K562 (cell line): ENCODE results near the gene CPNE8. TPM values are rescaled to one million over a fixed set of nuclear protein-coding genes. Genes with fewer than 3 reads are reported as not detected.

Experiments
- ATAC-seq: fragments of 200-7000 bp; cut with Tn5 transposase; 3 replicates; pipeline ENCODE4 v1.9.1; 2020; ENCODE audit warnings: moderate library complexity
- BruUV-seq: library from RNA; stranded (reverse); fragments of 400-500 nt; replicated peaks from 2 replicates; lab custom pipeline; 2021; lab: Mats Ljungman, UMichigan
- CTCF ChIA-PET: fragments of 300-600 bp; formaldehyde crosslinking; extraction: SDS; loops from one replicate; lab custom pipeline; 2021; ENCODE audit warnings: low intra/inter-chr PET ratio; lab: Yijun Ruan, JAX
- POLR2A ChIA-PET: fragments of 300-600, 350-650 bp; sonication (Branson Sonifier 250); formaldehyde crosslinking; extraction: SDS; loops from one replicate; lab custom pipeline; 2021; ENCODE audit warnings: antibody characterized with exemption, inconsistent platforms; lab: Yijun Ruan, JAX
- DNase-seq, 4 experiments: peaks; one replicate each; pipeline versions ENCODE4 v3.0.0 to v3.0.0-alpha.2; 2011 to 2018; ENCODE audit warnings: low spot score in 3 of 4, mixed read lengths in 3 of 4; ENCODE audit errors: extremely low read depth in 1 of 4
- FAIRE-seq: peaks from 2 replicates; lab custom pipeline; 2011; peaks lifted over from hg19 to GRCh38; lab: Jason Lieb, UNC
- H2AFZ ChIP-seq: 2 replicates; pipeline ENCODE4 v1.6.0; 2011; ENCODE audit warnings: low read depth, low read length, control low read depth, inconsistent platforms
- H3K27ac ChIP-seq: fragments of 200-600 bp; 3 replicates; pipeline ENCODE4 v1.8.0; 2011; ENCODE audit warnings: low read depth, mild to moderate bottlenecking, control low read depth, inconsistent platforms, low read length, moderate library complexity, mixed read lengths; ENCODE audit errors: extremely low read depth
- H3K27me3 ChIP-seq, 2 experiments: fragments of 300-600 bp in 1 of 2; 2 replicates in 1 of 2; 3 replicates in 1 of 2; pipeline versions ENCODE4 v1.6.0 to v1.8.0; 2011; ENCODE audit warnings: inconsistent platforms in 2 of 2, low read length in 2 of 2, mild to moderate bottlenecking in 1 of 2, mixed read lengths in 1 of 2, moderate library complexity in 1 of 2; ENCODE audit not compliant: control insufficient read depth in 2 of 2, insufficient read depth in 2 of 2
- H3K36me3 ChIP-seq: fragments of 300-600 bp; 3 replicates; pipeline ENCODE4 v1.8.0; 2011; ENCODE audit warnings: mild to moderate bottlenecking, low read length, inconsistent platforms; ENCODE audit not compliant: control insufficient read depth, insufficient read depth
- H3K4me1 ChIP-seq, 2 experiments: fragments of 200-600 bp in 1 of 2; replicated peaks in 1 of 2; 2 replicates in 1 of 2; 3 replicates in 1 of 2; pipeline versions ENCODE4 v1.5.1 to v1.8.0; 2011; ENCODE audit warnings: inconsistent platforms in 2 of 2, low read length in 2 of 2, mild to moderate bottlenecking in 1 of 2, mixed read lengths in 1 of 2, moderate library complexity in 1 of 2; ENCODE audit not compliant: control insufficient read depth in 2 of 2, insufficient read depth in 2 of 2
- H3K4me2 ChIP-seq: 2 replicates; pipeline ENCODE4 v1.6.1; 2011; ENCODE audit warnings: low read length, control low read depth, inconsistent platforms, mixed read lengths; ENCODE audit not compliant: insufficient read depth
- H3K4me3 ChIP-seq: fragments of 200-600 bp; sonication (generic), shearing (Covaris generic); 2 replicates; pipeline ENCODE4 v1.5.1; 2016; ENCODE audit warnings: control low read depth, inconsistent platforms
- H3K79me2 ChIP-seq: fragments of 200-600 bp; 3 replicates; pipeline ENCODE4 v1.8.0; 2011; ENCODE audit warnings: low read length, inconsistent platforms; ENCODE audit not compliant: control insufficient read depth, insufficient read depth
- H3K9ac ChIP-seq, 2 experiments: 2 replicates each; pipeline versions ENCODE4 v1.6.0 to v1.6.1; 2011; ENCODE audit warnings: low read depth in 2 of 2, low read length in 2 of 2, control low read depth in 1 of 2, inconsistent platforms in 1 of 2, mild to moderate bottlenecking in 1 of 2, mixed read lengths in 1 of 2; ENCODE audit not compliant: insufficient read depth in 1 of 2
- H3K9me1 ChIP-seq: one replicate; pipeline ENCODE4 v1.6.0; 2011; ENCODE audit warnings: inconsistent platforms, mild to moderate bottlenecking, low read length, moderate library complexity; ENCODE audit not compliant: control insufficient read depth, insufficient read depth
- H3K9me3 ChIP-seq: replicated peaks from 2 replicates; pipeline ENCODE4 v1.5.1; 2011; ENCODE audit warnings: low read depth, low read length, inconsistent platforms; ENCODE audit not compliant: control insufficient read depth, insufficient read depth
- H4K20me1 ChIP-seq: replicated peaks from 2 replicates; pipeline ENCODE4 v1.6.1; 2011; ENCODE audit warnings: low read length, inconsistent platforms, mixed read lengths; ENCODE audit not compliant: control insufficient read depth, insufficient read depth
- CBX3 ChIP-seq, 2 experiments: IDR thresholded peaks; 1 replicate in 1 of 2; 2 replicates in 1 of 2; pipeline ENCODE4 v1.6.1; 2012; ENCODE audit warnings: inconsistent platforms in 2 of 2, low read length in 2 of 2, borderline replicate concordance in 1 of 2, control low read depth in 1 of 2
- CXXC5 ChIP-seq: fragments of 250-450 bp; sonication (Bioruptor Pico); IDR thresholded peaks from 2 replicates; pipeline ENCODE4 v1.8.0; 2022; ENCODE audit warnings: inconsistent platforms, mild to moderate bottlenecking, moderate library complexity
- HNRNPUL1 ChIP-seq: fragments of 200-400 bp; formaldehyde crosslinking; IDR thresholded peaks from 2 replicates; pipeline ENCODE4 v1.6.1; 2017; ENCODE audit warnings: low read length
- MBD1 ChIP-seq: fragments of 250-450 bp; sonication (Bioruptor Pico); IDR thresholded peaks from 2 replicates; pipeline ENCODE4 v1.8.0; 2022; ENCODE audit warnings: inconsistent platforms
- MTA2 ChIP-seq: fragments of 450-650 bp; IDR thresholded peaks from 2 replicates; pipeline ENCODE4 v1.6.1; 2016; ENCODE audit warnings: low read depth
- NONO ChIP-seq, 2 experiments: fragments of 200-400 bp in 1 of 2; fragments of 450-650 bp in 1 of 2; formaldehyde crosslinking in 1 of 2; IDR thresholded peaks; 2 replicates each; pipeline ENCODE4 v1.6.1; 2017; ENCODE audit warnings: low read depth in 2 of 2, mild to moderate bottlenecking in 2 of 2, moderate library complexity in 2 of 2, low read length in 1 of 2
- PRDM10 ChIP-seq: fragments of 450-650 bp; IDR thresholded peaks from 2 replicates; pipeline ENCODE4 v1.6.1; 2018; ENCODE audit not compliant: partially characterized antibody
- PTBP1 ChIP-seq: fragments of 200-400 bp; formaldehyde crosslinking; IDR thresholded peaks from 2 replicates; pipeline ENCODE4 v1.6.1; 2017; ENCODE audit warnings: low read depth, low read length
- RFX7 ChIP-seq: fragments of 250-450 bp; sonication (Bioruptor Pico); IDR thresholded peaks from 2 replicates; pipeline ENCODE4 v1.5.1; 2021; ENCODE audit warnings: mild to moderate bottlenecking
- SIN3B ChIP-seq: fragments of 450-650 bp; IDR thresholded peaks from 2 replicates; pipeline ENCODE4 v1.6.1; 2017; ENCODE audit warnings: low read depth, mild to moderate bottlenecking, moderate library complexity
- USF1 ChIP-seq: sonication (generic); formaldehyde crosslinking; IDR thresholded peaks from 2 replicates; pipeline ENCODE4 v1.9.0; 2022; ENCODE audit warnings: mild to moderate bottlenecking, missing genetic modification reagents
- XRCC5 ChIP-seq: fragments of 200-400 bp; formaldehyde crosslinking; IDR thresholded peaks from 2 replicates; pipeline ENCODE4 v1.6.1; 2017; ENCODE audit warnings: low read depth, mild to moderate bottlenecking, low read length
- ZNF140 ChIP-seq: fragments of 250-450 bp; sonication (Bioruptor Pico); IDR thresholded peaks from 2 replicates; pipeline ENCODE4 v1.8.0; 2021; ENCODE audit warnings: moderate library complexity, mild to moderate bottlenecking, inconsistent platforms
- WGBS: fragments of 100-300 bp; shearing (Covaris generic); methylation state at CpG from one replicate; pipeline ENCODE4 v1.1.6; 2016; ENCODE audit warnings: low coverage, mixed read lengths; ENCODE audit not compliant: insufficient coverage; ENCODE audit errors: missing lambda C conversion rate; 5-methylcytosine and 5-hydroxymethylcytosine counted together
- in situ Hi-C: fragments of 300-500 bp; cut with MboI; formaldehyde crosslinking; loops from 4 replicates; pipeline ENCODE4 v1.15.0; 2018; ENCODE audit warnings: inconsistent platforms, mixed read lengths
- intact Hi-C: fragments of 100-400 bp; cut with micrococcal nuclease; formaldehyde crosslinking; loops from 2 replicates; pipeline ENCODE4 v1.14.2; 2022
- polyA plus RNA-seq, 8 experiments: library from polyadenylated mRNA; depleted of rRNA in 4 of 8; stranded (reverse) in 5 of 8; unstranded in 3 of 8; fragments of >200 nt; fragmentation: Nextera tagmentation in 2 of 8; fragmentation: Illumina TruSeq in 1 of 8; extraction: Ambion mirVana in 2 of 8; extraction: Trizol in 1 of 8; gene quantifications; 2 replicates each; pipeline versions ENCODE4 v1.2.1 to v1.2.3, GENCODE V29; 2011 to 2014; ENCODE audit warnings: inconsistent platforms in 1 of 8, missing spikeins in 1 of 8
- total RNA-seq, 7 experiments: library from RNA; depleted of rRNA in 6 of 7; stranded (reverse); fragments of >200 nt in 6 of 7; fragmentation: Illumina TruSeq in 2 of 7; extraction: Trizol in 2 of 7; gene quantifications; 2 replicates each; pipeline versions ENCODE4 v1.2.1 to v1.2.3, GENCODE V29; 2011 to 2021; ENCODE audit warnings: low replicate concordance in 1 of 7
- TF ChIP-seq, protein P1 (sequence below): fragments of 450-650 bp; IDR thresholded peaks from 2 replicates; pipeline ENCODE4 v1.6.1; 2016; ENCODE audit warnings: borderline replicate concordance

CPNE8 gene
- total and polyA plus RNA-seq, 9 of the 15 experiments (the other 6 are each of a cell fraction or from before 2014, with no cell fraction given), result 2.4 to 7.0 (median 4.2) TPM

DNA sequence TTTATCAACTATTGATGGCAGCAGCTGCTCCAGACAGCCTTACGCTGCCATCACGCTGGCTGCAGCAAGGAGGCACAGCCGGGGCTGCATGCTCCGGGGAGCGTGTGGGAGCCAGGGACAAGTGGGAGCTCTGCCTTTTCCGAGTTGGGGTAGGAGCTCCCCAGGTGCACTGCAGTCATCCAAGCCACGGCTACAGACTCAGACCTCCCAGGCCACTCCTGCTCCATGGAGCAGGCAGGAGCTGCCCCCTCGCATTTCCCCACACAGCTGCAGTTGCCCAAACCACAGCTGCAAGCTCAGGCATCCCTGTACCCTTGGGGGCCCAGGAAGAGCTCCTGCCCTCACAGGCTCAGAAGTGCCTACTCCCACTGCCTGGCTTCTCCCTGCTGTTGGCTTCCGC, 184.7 kb downstream of the CPNE8 start:
- Histone ChIP-seq H3K4me1 (no peaks in the 10 kb centered on the region), H3K9me1 (no peaks in the 10 kb centered on the region), H2AFZ (no peak overlapping the region), H3K9ac (no peak overlapping the region), H3K79me2 (no peaks in the 10 kb centered on the region), H3K36me3 (no peaks in the 10 kb centered on the region), H3K4me3 (no peak overlapping the region), H3K9me3 (0 out of 2 replicates have a peak, but pooled peaks cover 2% of the 10 kb centered on the region), H4K20me1 (no peaks in the 10 kb centered on the region), H3K27me3 (no peaks in the 10 kb centered on the region), H3K27ac (no peak overlapping the region), H3K4me2 (no peak overlapping the region)
- FAIRE-seq (no peak), DNase-seq (no peak), ATAC-seq (no peak)
- POLR2A ChIA-PET, result no interaction called here
- WGBS, result 15% methylated on average over 9 of the region's 9 CpGs
- no TSS peak for BruUV-seq
- intact Hi-C loops (no loop called here), in situ Hi-C loops (no loop called here)
- CTCF ChIA-PET, result no interaction called here
- TF ChIP-seq PRDM10 (no peak), HNRNPUL1 (no peak), CBX3 (IDR thresholded peaks at IDR 0.05; ENCODE audit: borderline replicate concordance in 1 of 2, low read length in 2 of 2) (no peak), CXXC5 (CRISPR knock-in tag) (no peak), USF1 (no peak), MBD1 (no peak), MTA2 (no peak), ZNF140 (no peak), PTBP1 (no peak), NONO (IDR thresholded peaks at IDR 0.05; ENCODE audit: low read depth in 2 of 2, low read length in 1 of 2) (no peak), XRCC5 (no peak), SIN3B (no peak), RFX7 (no peak)
- TF ChIP-seq, protein P1, sequence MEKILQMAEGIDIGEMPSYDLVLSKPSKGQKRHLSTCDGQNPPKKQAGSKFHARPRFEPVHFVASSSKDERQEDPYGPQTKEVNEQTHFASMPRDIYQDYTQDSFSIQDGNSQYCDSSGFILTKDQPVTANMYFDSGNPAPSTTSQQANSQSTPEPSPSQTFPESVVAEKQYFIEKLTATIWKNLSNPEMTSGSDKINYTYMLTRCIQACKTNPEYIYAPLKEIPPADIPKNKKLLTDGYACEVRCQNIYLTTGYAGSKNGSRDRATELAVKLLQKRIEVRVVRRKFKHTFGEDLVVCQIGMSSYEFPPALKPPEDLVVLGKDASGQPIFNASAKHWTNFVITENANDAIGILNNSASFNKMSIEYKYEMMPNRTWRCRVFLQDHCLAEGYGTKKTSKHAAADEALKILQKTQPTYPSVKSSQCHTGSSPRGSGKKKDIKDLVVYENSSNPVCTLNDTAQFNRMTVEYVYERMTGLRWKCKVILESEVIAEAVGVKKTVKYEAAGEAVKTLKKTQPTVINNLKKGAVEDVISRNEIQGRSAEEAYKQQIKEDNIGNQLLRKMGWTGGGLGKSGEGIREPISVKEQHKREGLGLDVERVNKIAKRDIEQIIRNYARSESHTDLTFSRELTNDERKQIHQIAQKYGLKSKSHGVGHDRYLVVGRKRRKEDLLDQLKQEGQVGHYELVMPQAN, result no peak
